HL-60 (cell line): ENCODE results near the gene SH3BP5.

Source experiments
- DNase-seq, 2 experiments: peaks; one replicate each; pipeline ENCODE4 v3.0.0-alpha.2; 2010 to 2020; ENCODE audit warnings: low read depth in 1 of 2, low spot score in 1 of 2
- H3K27ac ChIP-seq: fragments of 250-450 bp; sonication (Bioruptor Pico); replicated peaks from 2 replicates; pipeline ENCODE4 v1.5.1; 2020; ENCODE audit warnings: mild to moderate bottlenecking, moderate library complexity
- H3K27me3 ChIP-seq: fragments of 250-450 bp; sonication (Bioruptor Pico); 2 replicates; pipeline ENCODE4 v1.5.1; 2021; ENCODE audit warnings: mild to moderate bottlenecking, moderate library complexity; ENCODE audit not compliant: insufficient read depth, poor library complexity, severe bottlenecking
- H3K4me3 ChIP-seq: replicated peaks from 2 replicates; pipeline ENCODE4 v1.5.1; 2011; ENCODE audit warnings: mild to moderate bottlenecking, control low read depth, low read length; ENCODE audit not compliant: insufficient read depth
- CTCF ChIP-seq: IDR thresholded peaks from one replicate; pipeline ENCODE4 v1.5.1; 2011; ENCODE audit warnings: low read length, control low read depth, inconsistent platforms; ENCODE audit not compliant: insufficient read depth
- GABPA ChIP-seq: IDR thresholded peaks from 2 replicates; pipeline ENCODE4 v1.6.1; 2012; ENCODE audit warnings: low read depth
- POLR2AphosphoS5 ChIP-seq: IDR thresholded peaks from 2 replicates; pipeline ENCODE4 v1.6.1; 2012; ENCODE audit warnings: low read depth
- REST ChIP-seq: IDR thresholded peaks from 2 replicates; pipeline ENCODE4 v1.6.1; 2012; ENCODE audit warnings: low read depth; ENCODE audit not compliant: insufficient replicate concordance
- SPI1 ChIP-seq: IDR thresholded peaks from 2 replicates; pipeline ENCODE4 v1.6.1; 2012; ENCODE audit warnings: low read depth, mild to moderate bottlenecking, borderline replicate concordance

SH3BP5 gene

GRCh38 chr3:15337963-15338362, 5.6 kb upstream of the SH3BP5 start:
- H3K4me3 ChIP-seq = no peak overlapping the region
- TF ChIP-seq GABPA (no peak), CTCF (no peak), REST (no peak), POLR2AphosphoS5 (no peak), SPI1 (no peak)
- H3K27ac ChIP-seq = no peak overlapping the region
- H3K27me3 ChIP-seq = no peaks in the 10 kb centered on the region
- DNase-seq = no peak

GRCh38 chr3:15336057-15336456, 3.7 kb upstream of the SH3BP5 start:
- no peak for DNase-seq
- peaks cover 9% of the 10 kb centered on the region for H3K27me3 ChIP-seq
- TF ChIP-seq POLR2AphosphoS5 (no peak), SPI1 (no peak), GABPA (no peak), CTCF (no peak), REST (no peak)
- H3K27ac ChIP-seq = no peak overlapping the region
- H3K4me3 ChIP-seq = no peak overlapping the region

GRCh38 chr3:15333956-15334263, 1.5 kb upstream of the SH3BP5 start:
- Histone ChIP-seq H3K4me3 (no peak overlapping the region), H3K27me3 (peaks cover 12% of the 10 kb centered on the region), H3K27ac (no peak overlapping the region)
- DNase-seq = no peak
- TF ChIP-seq CTCF (no peak), GABPA (no peak), REST (no peak), SPI1 (no peak), POLR2AphosphoS5 (no peak)
